WTC11 (cell line): ENCODE data around the gene PCDH1. TPM values are rescaled to one million over a fixed set of nuclear protein-coding genes. Genes with fewer than 3 reads are reported as not detected.

Experiments used
- ATAC-seq: fragments of 200-7000 bp; cut with Tn5 transposase; 2 replicates; pipeline ENCODE4 v1.10.0; 2021; ENCODE audit warnings: mild to moderate bottlenecking, moderate library complexity
- CTCF ChIA-PET: fragments of 300-600 bp; sonication (Branson Sonifier 250); formaldehyde crosslinking; loops from one replicate; lab custom pipeline; 2021; ENCODE audit warnings: antibody characterized with exemption; lab: Charles Lee
- POLR2A ChIA-PET: fragments of 350-600 bp; sonication (Branson Sonifier 250); formaldehyde crosslinking; loops from one replicate; lab custom pipeline; 2021; ENCODE audit warnings: antibody characterized with exemption; lab: Charles Lee
- DNase-seq: peaks from one replicate; pipeline ENCODE4 v3.0.0; 2021; ENCODE audit warnings: low spot score
- H3K27ac Mint-ChIP-seq: 2 replicates; pipeline ENCODE4 v1.8.0; 2021; ENCODE audit warnings: mixed read lengths
- H3K27me3 Mint-ChIP-seq: 2 replicates; pipeline ENCODE4 v1.8.0; 2021; ENCODE audit warnings: low read depth, mild to moderate bottlenecking, moderate library complexity, mixed read lengths
- H3K36me3 Mint-ChIP-seq: 2 replicates; pipeline ENCODE4 v1.8.0; 2021; ENCODE audit warnings: mixed read lengths
- H3K4me1 Mint-ChIP-seq: 2 replicates; pipeline ENCODE4 v1.8.0; 2022; ENCODE audit warnings: mixed read lengths
- H3K4me3 Mint-ChIP-seq: 2 replicates; pipeline ENCODE4 v1.8.0; 2021; ENCODE audit warnings: mild to moderate bottlenecking, moderate library complexity, mixed read lengths
- H3K9me3 Mint-ChIP-seq: 2 replicates; pipeline ENCODE4 v1.8.0; 2021; ENCODE audit warnings: mixed read lengths
- CREM ChIP-seq: sonication (generic); formaldehyde crosslinking; IDR thresholded peaks from 2 replicates; pipeline ENCODE4 v1.8.1; 2022; ENCODE audit warnings: mild to moderate bottlenecking, missing genetic modification reagents, moderate library complexity
- E2F5 ChIP-seq: sonication (generic); formaldehyde crosslinking; IDR thresholded peaks from 2 replicates; pipeline ENCODE4 v1.8.1; 2022; ENCODE audit warnings: mild to moderate bottlenecking, moderate library complexity, missing genetic modification reagents
- ETV6 ChIP-seq: sonication (generic); formaldehyde crosslinking; IDR thresholded peaks from 2 replicates; pipeline ENCODE4 v1.8.1; 2022; ENCODE audit warnings: mild to moderate bottlenecking, missing genetic modification reagents
- FOXJ3 ChIP-seq: sonication (generic); formaldehyde crosslinking; IDR thresholded peaks from 2 replicates; pipeline ENCODE4 v1.9.0; 2021; ENCODE audit warnings: missing genetic modification reagents, mild to moderate bottlenecking, borderline replicate concordance
- FOXK1 ChIP-seq: sonication (generic); formaldehyde crosslinking; IDR thresholded peaks from 2 replicates; pipeline ENCODE4 v1.8.0; 2022; ENCODE audit warnings: mild to moderate bottlenecking, moderate library complexity, missing genetic modification reagents
- FOXP1 ChIP-seq: sonication (generic); formaldehyde crosslinking; IDR thresholded peaks from 2 replicates; pipeline ENCODE4 v1.8.0; 2022; ENCODE audit warnings: missing genetic modification reagents, mild to moderate bottlenecking, moderate library complexity, borderline replicate concordance
- GRHL2 ChIP-seq: fragments of 250-450 bp; sonication (Bioruptor Pico); IDR thresholded peaks from 2 replicates; pipeline ENCODE4 v1.8.0; 2022; ENCODE audit warnings: mild to moderate bottlenecking, moderate library complexity; ENCODE audit not compliant: insufficient replicate concordance, severe bottlenecking
- HMGXB4 ChIP-seq: sonication (generic); formaldehyde crosslinking; IDR thresholded peaks from 2 replicates; pipeline ENCODE4 v1.8.1; 2023; ENCODE audit warnings: mild to moderate bottlenecking, moderate library complexity, missing genetic modification reagents
- IRF2 ChIP-seq: sonication (generic); formaldehyde crosslinking; IDR thresholded peaks from 2 replicates; pipeline ENCODE4 v1.8.0; 2022; ENCODE audit warnings: low read depth, missing genetic modification reagents, borderline replicate concordance
- JAZF1 ChIP-seq: fragments of 250-450 bp; sonication (Bioruptor Pico); IDR thresholded peaks from 2 replicates; pipeline ENCODE4 v1.9.0; 2021; ENCODE audit warnings: moderate library complexity, mild to moderate bottlenecking, inconsistent platforms
- MXD4 ChIP-seq: fragments of 250-450 bp; sonication (Bioruptor Pico); IDR thresholded peaks from 2 replicates; pipeline ENCODE4 v1.8.0; 2021; ENCODE audit warnings: mild to moderate bottlenecking, moderate library complexity, borderline replicate concordance
- NFE2L1 ChIP-seq: sonication (generic); formaldehyde crosslinking; IDR thresholded peaks from 2 replicates; pipeline ENCODE4 v1.8.1; 2023; ENCODE audit warnings: missing genetic modification reagents
- SP1 ChIP-seq: sonication (generic); formaldehyde crosslinking; conservative IDR thresholded peaks from 2 replicates; pipeline ENCODE4 v1.8.1; 2022; ENCODE audit warnings: missing genetic modification reagents
- TEAD1 ChIP-seq: sonication (generic); formaldehyde crosslinking; IDR thresholded peaks from 2 replicates; pipeline ENCODE4 v1.8.0; 2022; ENCODE audit warnings: mild to moderate bottlenecking, missing genetic modification reagents
- ZNF232 ChIP-seq: sonication (generic); formaldehyde crosslinking; IDR thresholded peaks from 2 replicates; pipeline ENCODE4 v1.8.0; 2022; ENCODE audit warnings: mild to moderate bottlenecking, missing genetic modification reagents
- ZNF263 ChIP-seq: sonication (generic); formaldehyde crosslinking; IDR thresholded peaks from 2 replicates; pipeline ENCODE4 v1.8.1; 2022; ENCODE audit warnings: low read depth, mild to moderate bottlenecking, moderate library complexity, missing genetic modification reagents
- ZNF281 ChIP-seq: sonication (generic); formaldehyde crosslinking; IDR thresholded peaks from 2 replicates; pipeline ENCODE4 v1.8.0; 2023; ENCODE audit warnings: mild to moderate bottlenecking, missing genetic modification reagents
- ZNF317 ChIP-seq: sonication (generic); formaldehyde crosslinking; IDR thresholded peaks from 2 replicates; pipeline ENCODE4 v1.8.1; 2023; ENCODE audit warnings: low read depth, mild to moderate bottlenecking, moderate library complexity, missing genetic modification reagents, borderline replicate concordance
- ZNF423 ChIP-seq: fragments of 250-450 bp; sonication (Bioruptor Pico); IDR thresholded peaks from 2 replicates; pipeline ENCODE4 v2.1.2; 2022; ENCODE audit warnings: mild to moderate bottlenecking, moderate library complexity
- ZNF532 ChIP-seq: fragments of 250-450 bp; sonication (Bioruptor Pico); IDR thresholded peaks from 2 replicates; pipeline ENCODE4 v1.9.0; 2021; ENCODE audit warnings: mild to moderate bottlenecking, borderline replicate concordance
- total RNA-seq: library from RNA; stranded (reverse); gene quantifications from 3 replicates; pipeline ENCODE4 v1.2.3, GENCODE V29; 2021
- TF ChIP-seq, protein P1 (sequence below): sonication (generic); formaldehyde crosslinking; IDR thresholded peaks from 2 replicates; pipeline ENCODE4 v1.8.0; 2022; ENCODE audit warnings: mild to moderate bottlenecking, missing genetic modification reagents
- TF ChIP-seq, protein P2 (sequence below): sonication (generic); formaldehyde crosslinking; IDR thresholded peaks from 2 replicates; pipeline ENCODE4 v1.8.0; 2022; ENCODE audit warnings: mild to moderate bottlenecking, missing genetic modification reagents
- TF ChIP-seq, protein P3 (sequence below): sonication (generic); formaldehyde crosslinking; conservative IDR thresholded peaks from 2 replicates; pipeline ENCODE4 v1.8.1; 2022; ENCODE audit warnings: mild to moderate bottlenecking, missing genetic modification reagents

PCDH1 gene
- total RNA-seq, 1 experiment from 2014 or later = 105 TPM

DNA sequence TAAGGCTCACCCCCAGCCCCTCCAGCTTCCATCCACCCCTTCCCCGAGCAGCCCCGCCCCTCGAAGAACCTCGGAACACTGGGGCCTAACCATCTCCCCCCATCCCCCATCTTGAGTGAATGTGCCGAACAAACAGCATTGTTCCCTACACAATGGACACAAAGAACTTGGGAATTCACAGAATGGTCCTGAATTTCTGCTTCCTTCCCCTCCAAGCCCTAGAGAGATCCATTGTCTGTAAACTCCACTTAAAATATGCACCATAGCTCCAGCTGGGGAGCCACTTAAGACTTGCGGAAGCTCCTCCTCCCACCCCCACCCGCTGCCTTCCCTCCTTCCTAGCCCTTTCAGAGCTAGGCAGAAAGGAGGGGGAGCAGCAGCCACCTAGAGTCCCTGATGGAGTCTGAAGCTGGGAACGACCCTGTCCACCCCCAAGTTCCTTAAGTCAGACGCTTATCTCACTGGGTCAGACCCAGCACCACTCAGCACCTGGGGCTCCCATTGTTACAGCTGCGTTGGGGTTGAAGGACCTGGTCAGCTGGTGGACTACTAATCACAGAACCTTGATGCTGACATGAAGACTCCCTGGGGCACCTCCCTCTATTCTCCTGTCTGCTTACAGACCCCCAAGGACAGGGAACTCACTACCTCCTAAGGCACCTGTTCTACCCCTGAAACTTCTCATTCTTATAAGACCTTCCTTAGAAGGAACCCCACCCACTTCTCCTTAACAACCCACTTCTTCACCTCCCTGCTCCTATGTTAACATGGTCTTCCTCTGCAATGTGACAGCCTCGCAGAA is 61.4 kb downstream of the PCDH1 start:
- peak; percentile 84 for DNase-seq
- peaks cover 87% of the 10 kb centered on the region for H3K4me1 Mint-ChIP-seq
- POLR2A ChIA-PET = interaction anchor here (0.6 to 4.8 kb wide), 20 partner anchors 8 to 152 kb away, joined by 3 to 66 read pairs (median 4); partner anchors contain the start of genes PCDH1 and RNF14
- no peak for TF ChIP-seq MXD4 (CRISPR knock-in tag)
- no peak for TF ChIP-seq IRF2 (CRISPR knock-in tag)
- TF ChIP-seq, protein P1, sequence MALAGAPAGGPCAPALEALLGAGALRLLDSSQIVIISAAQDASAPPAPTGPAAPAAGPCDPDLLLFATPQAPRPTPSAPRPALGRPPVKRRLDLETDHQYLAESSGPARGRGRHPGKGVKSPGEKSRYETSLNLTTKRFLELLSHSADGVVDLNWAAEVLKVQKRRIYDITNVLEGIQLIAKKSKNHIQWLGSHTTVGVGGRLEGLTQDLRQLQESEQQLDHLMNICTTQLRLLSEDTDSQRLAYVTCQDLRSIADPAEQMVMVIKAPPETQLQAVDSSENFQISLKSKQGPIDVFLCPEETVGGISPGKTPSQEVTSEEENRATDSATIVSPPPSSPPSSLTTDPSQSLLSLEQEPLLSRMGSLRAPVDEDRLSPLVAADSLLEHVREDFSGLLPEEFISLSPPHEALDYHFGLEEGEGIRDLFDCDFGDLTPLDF (CRISPR knock-in tag) = no peak
- TF ChIP-seq E2F5 (CRISPR knock-in tag) = 0 out of 2 replicates have a peak, but pooled peaks have one; percentile 46
- TF ChIP-seq ZNF317 (CRISPR knock-in tag) = no peak
- TF ChIP-seq CREM (CRISPR knock-in tag) = 0 out of 2 replicates have a peak, but pooled peaks have one; percentile 40
- TF ChIP-seq ETV6 (CRISPR knock-in tag) = peak; percentile 88
- no peak for TF ChIP-seq FOXJ3
- TF ChIP-seq, protein P2, sequence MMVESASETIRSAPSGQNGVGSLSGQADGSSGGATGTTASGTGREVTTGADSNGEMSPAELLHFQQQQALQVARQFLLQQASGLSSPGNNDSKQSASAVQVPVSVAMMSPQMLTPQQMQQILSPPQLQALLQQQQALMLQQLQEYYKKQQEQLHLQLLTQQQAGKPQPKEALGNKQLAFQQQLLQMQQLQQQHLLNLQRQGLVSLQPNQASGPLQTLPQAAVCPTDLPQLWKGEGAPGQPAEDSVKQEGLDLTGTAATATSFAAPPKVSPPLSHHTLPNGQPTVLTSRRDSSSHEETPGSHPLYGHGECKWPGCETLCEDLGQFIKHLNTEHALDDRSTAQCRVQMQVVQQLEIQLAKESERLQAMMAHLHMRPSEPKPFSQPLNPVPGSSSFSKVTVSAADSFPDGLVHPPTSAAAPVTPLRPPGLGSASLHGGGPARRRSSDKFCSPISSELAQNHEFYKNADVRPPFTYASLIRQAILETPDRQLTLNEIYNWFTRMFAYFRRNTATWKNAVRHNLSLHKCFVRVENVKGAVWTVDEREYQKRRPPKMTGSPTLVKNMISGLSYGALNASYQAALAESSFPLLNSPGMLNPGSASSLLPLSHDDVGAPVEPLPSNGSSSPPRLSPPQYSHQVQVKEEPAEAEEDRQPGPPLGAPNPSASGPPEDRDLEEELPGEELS (CRISPR knock-in tag) = peak; percentile 85; the same call in 1 of the 2 replicates
- TF ChIP-seq JAZF1 (CRISPR knock-in tag) = no peak
- TF ChIP-seq NFE2L1 (CRISPR knock-in tag) = peak; percentile 24; the same call in 1 of the 2 replicates
- TF ChIP-seq TEAD1 = peak; percentile 93; the same call in 1 of the 2 replicates
- peak; percentile 48; the same call in 1 of the 2 replicates for TF ChIP-seq ZNF423
- no peak for TF ChIP-seq HMGXB4 (CRISPR knock-in tag)
- no peak for TF ChIP-seq FOXP1
- peak; percentile 96 for TF ChIP-seq ZNF281 (CRISPR knock-in tag)
- TF ChIP-seq SP1 (CRISPR knock-in tag) = peak; percentile 78
- TF ChIP-seq GRHL2 (CRISPR knock-in tag) = no peak
- TF ChIP-seq, protein P3, sequence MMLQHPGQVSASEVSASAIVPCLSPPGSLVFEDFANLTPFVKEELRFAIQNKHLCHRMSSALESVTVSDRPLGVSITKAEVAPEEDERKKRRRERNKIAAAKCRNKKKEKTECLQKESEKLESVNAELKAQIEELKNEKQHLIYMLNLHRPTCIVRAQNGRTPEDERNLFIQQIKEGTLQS (CRISPR knock-in tag) = no peak
- no peak for TF ChIP-seq ZNF263
- TF ChIP-seq ZNF532 = no peak
- no peak for TF ChIP-seq ZNF232
- peak; percentile 70 for TF ChIP-seq FOXK1 (CRISPR knock-in tag)

More for the DNA sequence above, 61.4 kb downstream of the PCDH1 start:
- Mint-ChIP-seq H3K9me3 (no peaks in the 10 kb centered on the region), H3K36me3 (no peaks in the 10 kb centered on the region), H3K4me3 (peak overlapping the region; percentile 8; the same call in 1 of the 2 replicates), H3K27me3 (peaks cover 2% of the 10 kb centered on the region; the same call in 1 of the 2 replicates), H3K27ac (peak overlapping the region; percentile 96)
- peak; percentile 66 for ATAC-seq
- CTCF ChIA-PET = interaction anchor here (0.6 to 20.5 kb wide), 26 partner anchors 9 to 198 kb away, joined by 3 to 406 read pairs (median 6); partner anchors contain the start of genes DIAPH1 and PCDH1
